Stimulated activated CD4-positive, alpha-beta T cell treated with anti-CD3 and anti-CD28 coated beads, Interleukin-1b, Interleukin-23, amount 100 ng/mL, for 4 hours (primary cell): Measurements from ENCODE around the gene PRKN.

Experiments used
- DNase-seq, 2 donors: peaks; one replicate each; pipeline ENCODE4 v3.0.0-alpha.2; 2020; ENCODE audit warnings: low read depth in 2 of 2

The PRKN gene

DNA sequence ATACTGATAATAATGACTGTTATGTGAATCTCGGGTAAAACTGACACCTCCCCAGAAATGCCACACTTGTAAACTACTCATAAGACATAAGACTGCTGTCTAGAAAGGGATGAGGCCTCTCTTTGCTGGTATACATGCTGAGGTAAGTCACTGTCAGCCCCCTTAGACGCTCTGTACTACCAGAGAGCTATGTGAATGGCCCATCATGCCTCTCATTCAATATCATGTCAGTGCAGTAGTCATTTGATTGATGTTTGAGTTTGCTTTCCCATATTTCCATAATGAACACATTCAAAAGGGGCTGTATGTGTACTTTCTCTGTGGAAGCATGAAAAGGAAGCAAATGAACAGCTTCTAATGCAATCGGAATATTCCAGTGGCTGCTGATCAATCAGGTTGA, 1334.3 kb downstream of the PRKN start:
- no peak for DNase-seq

DNA sequence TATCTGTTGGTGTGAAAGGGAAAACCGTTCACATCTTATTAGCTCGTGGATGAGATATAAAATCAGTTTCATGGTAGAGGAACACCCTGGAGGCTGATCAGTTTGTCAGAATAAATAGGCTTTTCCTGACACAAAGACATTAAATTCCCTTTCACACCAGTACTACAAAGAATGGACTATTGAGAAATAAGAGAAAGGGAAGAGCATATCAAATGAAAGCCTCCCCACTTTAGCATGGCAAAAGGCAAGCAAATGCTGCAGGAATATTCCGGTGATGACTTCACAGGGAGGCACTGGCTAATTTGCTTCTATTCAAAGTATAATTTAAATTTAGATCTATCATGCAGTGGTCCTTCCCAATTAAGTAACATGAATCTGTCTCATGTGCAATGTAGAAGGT, 1337.8 kb downstream of the PRKN start:
- no peak for DNase-seq

DNA sequence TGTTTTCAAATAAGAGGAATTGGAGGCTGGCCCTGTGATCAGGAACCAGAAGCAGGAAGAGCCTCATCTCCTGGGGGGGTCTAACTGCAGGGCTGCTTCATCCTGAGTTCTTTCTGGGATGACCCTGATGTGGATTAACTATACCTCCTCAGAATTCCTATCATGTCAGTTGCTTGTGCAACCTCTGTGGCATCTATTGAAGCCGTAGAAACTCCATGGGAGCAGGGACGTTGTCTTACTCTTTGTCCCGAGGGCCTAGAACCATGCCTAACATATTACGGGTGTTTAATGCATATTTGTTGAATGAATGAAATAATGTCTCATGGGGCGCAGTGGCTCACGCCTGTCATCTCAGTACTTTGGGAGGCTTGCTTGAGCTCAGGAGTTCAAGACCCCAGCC, 1343.6 kb downstream of the PRKN start:
- DNase-seq = no peak

DNA sequence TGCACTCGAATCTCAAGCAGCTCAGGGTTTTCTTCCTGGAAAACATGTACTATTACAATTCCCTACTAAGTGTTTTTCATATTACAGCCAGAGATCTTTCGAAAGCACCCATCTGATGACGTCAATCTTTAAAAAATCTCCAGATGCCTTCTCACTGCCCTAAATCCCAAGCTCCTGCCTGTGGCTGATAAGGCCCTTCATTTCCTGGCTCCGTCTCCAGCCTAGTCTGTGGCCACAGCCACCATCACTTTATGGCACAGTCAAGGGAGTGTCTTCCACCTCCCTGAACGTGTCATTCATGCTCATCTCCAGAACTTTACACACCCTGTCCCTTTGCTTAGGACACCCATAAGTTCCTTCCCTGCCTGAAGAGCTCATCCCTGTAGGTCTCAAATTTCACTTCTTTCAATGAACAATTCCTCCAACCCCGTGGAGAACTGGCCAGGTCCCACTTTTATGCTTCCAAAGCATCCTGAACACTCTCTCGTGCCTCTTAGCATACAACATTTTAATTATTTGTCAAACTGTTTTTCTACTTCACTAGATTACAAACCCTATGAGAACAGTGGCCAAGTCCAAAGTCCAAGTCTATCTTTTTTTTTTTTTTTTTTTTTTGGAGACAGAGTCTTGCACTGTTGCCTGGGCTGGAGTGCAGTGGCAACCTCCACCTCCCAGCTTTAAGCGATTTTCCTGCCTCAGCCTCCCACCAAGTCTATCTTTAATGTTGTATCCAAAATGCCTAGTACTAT, 1347.6 kb downstream of the PRKN start:
- no peak for DNase-seq

DNA sequence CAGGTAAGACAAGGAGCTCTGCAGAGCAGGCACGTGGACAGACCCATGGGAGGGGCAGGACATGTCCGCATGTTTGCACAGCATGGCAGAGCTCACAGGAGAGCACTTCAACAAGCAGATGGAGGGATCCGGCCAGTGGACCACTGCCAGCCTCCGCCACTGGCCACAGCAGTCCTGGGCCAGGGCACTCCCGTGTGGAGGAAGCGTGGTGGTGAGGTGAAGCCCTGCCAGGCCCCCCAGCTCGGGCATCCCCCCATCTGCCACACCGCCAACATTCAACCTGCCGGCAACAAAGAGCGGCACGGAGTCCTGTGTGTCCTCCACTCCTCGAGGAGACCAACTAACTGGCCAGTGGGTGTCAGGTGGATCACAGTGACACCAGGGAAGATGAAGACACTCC, 1349.5 kb downstream of the PRKN start:
- no peak for DNase-seq

DNA sequence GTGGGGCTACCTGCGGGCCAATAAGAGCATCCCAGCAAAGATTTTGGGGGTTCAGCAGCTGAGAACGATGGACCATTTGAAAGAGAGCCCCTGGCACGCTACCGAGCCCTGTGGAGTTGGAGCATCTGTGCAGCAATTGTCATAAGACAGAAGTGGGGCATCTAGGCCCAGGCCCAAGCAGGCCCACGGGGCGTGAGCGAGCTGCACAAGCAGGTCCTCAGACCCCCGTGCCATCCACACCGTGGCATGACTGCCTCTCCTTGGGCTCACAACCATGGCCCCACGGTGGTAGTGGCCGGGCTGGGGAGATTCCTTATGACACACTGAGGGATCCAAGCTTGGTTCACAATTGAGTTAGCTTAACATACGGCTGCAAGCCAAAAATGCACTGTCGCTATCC, 1350.5 kb downstream of the PRKN start:
- no peak for DNase-seq

DNA sequence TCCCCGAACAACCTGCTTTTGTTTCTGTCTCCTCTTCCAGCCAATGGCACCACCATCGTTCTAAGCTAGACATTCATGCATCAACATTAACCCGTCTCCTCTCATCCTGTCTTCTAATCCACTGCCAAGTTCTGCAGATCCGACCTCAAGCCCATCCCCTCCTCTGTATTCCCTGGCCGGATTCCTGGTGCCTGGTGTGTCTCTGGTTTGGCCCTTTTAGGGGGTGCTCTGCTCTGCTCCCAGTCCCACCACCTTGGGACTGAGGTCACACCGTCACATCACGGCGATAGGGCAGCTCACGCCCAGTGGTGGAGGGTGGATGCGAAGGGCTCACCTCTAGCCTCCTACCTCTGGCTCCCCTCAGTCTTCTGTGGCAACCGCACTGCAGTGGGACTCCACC, 1351.2 kb downstream of the PRKN start:
- DNase-seq = no peak

DNA sequence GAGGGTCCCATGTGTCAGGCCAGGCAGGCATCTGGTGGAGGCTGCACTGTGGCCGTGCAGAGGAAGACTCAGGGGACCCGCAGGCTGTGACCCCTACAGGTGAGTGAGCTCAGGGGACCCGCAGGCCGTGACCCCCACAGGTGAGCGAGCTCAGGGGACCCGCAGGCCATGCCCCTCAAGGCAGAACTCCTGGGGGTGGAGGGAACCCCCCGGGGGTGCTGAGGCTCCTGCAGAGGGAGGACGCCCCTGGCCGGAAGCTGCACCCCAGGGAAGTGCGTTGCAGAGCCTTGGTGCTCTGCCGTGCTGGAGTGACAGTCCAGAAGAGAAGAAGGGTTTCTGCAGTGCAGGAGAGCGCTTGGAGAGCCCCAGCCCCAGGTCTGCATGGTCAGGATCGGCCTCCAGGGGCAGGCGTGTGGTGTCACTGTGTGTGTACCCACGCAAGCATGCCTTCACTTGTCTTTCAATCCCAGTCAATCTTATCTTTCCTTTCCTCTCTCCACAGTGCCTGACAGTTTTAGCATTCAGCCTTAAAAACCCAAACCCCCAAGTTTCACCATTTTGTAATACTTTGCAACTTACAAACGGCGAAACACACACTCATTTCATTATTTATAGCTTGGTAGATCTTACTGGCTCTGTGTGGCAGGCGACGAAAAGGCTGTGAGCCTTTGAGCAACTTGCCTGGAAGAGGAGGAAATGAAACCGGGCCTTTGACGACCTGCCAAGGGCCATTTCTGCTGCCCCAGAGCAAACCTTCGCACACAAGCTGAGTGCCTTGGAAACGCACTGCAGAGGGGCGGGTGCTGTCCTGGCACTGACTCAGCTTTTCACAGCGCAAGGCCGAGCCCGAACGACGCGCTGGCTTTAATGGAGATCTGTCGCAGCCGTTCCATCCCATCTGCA, 1352.3 kb downstream of the PRKN start:
- no peak for DNase-seq

DNA sequence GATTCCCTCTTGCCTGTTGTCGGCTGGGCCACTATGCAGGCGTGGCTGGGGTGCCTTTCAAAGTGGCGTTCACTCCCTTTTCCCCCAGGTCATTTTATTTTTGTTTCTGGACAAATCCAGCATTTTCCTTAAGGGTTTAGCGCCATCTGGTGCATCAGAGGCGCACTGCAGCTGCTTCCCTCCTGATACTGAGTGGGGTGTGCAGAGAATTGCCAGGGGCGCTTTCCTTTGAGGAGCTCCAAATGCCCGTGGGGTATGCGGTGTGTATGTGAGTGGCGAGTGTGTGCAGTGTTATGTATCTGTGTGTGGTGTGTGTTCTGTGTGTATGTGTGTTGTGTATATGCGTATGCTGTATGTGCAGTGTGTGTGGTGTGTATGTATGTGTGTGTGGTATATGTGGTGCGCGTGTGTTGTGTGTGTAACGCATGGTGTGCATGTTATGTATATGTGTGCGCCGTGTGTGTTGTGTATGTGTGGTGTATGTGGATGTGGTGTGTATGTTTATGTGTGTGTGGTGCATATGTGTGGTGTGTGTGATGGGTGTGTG, 1353.6 kb downstream of the PRKN start:
- DNase-seq = peak; percentile 38 to 44

DNA sequence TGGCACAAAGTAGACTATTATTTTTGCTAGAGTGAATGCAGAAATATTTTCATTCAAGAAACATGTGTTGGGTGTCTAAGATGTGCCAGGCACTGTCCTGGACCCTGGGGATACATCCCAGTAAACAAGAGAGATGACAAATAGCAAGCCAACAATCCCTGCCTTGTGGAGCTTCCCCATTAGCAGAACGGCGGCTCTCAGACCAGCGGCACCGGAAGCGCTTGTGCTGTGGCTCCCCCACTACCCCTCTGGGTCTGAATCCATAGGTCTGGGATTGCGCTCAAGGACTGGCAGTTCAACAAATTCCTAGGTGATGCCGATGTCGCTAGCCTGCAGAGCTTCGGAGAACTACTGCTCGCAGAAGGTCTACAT, 1355.2 kb downstream of the PRKN start:
- no peak for DNase-seq

DNA sequence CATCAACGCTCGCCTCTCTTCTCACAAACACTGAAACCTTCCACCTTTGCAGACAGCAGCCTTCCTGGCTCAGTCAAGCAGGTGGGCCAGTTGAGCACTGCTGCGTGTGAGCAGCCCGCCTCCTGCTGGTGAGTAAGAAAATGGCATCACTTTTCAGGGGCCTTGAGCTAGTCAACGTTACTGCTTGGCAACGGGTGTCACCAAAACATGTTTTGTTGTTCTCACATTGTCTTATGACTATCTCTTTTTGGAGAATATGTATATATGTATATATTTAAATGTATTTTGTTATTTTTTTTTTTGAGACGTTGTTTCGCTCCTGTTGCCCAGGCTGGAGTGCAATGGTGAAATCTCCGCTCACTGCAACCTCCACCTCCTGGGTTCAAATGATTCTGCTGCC, 1356.7 kb downstream of the PRKN start:
- DNase-seq = peak; percentile 48 to 54

DNA sequence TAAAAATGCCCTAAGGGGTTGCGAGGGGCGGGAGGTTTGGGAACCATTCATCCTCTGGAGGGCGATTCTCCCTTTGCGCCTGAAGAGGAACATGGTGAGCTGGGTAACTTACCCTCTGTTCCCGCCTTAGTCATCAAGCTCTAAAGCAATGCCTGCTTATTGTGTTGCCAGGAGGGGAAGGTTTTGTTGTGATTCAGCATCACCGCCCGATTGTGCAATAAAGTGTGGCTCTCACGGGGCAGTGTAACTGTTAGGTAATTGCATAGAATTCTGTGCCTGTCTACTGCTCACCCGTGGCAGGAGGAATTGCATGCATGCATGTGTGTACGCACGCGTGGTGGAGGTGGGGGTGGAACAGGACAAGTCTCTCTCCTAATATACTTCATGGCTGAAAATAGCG, 1358.2 kb downstream of the PRKN start:
- no peak for DNase-seq

DNA sequence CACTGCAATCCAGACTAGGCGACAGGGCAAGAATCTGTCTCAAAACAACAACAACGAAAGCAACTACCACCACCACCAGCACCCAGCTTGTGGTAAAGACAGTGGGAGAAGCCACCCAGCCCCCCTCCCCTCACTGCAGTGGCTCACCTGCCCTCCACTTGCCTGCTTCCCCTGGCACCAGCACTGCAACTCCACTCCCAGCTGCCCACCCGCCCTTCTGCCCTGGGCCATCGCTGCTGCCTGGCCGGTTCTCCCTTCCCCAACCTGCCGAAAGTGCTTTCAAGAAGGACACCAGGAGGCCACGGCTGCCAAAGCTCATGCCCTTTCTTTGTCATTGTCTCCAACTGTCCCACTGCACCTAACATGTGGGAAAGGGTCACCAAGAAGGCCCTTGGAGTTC, 1359.1 kb downstream of the PRKN start:
- DNase-seq = no peak

DNA sequence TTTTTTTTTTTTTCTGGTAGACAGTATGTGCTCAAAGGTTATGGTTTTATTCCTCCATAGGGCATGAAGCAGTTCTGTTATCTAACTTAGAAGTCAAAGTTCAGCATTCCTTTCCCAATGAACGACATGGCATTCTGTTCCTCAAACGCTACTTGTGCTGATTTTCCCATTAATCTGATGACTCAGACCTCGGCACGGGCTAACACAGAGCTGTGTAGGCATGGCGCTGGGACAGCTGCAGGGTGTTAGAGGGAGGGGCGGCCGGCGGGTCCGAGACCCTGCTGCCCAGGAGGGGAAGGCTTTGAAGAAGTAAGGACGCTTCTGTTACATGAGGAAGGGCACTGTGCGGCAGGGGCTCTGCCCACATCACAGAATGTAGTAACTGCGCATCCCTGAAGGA, 1360.1 kb downstream of the PRKN start:
- DNase-seq = no peak

DNA sequence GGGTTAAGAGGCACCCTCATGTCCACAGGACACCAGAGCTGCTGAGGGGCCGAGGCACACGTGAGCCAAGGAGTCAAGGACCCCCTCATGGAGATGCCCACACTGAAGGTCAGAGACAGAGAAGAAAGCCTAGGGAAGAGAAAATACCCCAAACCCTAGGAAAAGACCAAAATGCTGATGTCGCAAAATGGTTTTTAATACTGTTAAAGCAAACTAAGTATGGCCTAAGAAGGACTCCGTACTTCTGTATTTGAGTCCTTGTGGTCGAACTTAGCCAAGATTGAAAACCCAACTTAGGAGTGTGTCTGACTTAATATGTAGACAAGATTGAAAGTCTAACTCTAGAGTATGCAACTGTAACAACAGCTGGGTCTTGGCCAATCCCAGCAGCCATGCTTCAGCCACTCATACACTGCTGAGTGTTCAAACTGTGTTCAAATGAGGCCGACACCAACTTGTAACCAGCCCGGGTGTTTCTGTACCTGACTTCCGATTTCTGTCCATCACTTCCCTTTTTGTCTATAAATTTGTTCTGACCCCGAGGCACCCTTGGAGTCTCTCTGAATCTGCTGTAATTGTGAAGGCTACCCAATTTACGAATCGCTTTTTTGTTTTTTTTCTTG, 1361.2 kb downstream of the PRKN start:
- DNase-seq = no peak

DNA sequence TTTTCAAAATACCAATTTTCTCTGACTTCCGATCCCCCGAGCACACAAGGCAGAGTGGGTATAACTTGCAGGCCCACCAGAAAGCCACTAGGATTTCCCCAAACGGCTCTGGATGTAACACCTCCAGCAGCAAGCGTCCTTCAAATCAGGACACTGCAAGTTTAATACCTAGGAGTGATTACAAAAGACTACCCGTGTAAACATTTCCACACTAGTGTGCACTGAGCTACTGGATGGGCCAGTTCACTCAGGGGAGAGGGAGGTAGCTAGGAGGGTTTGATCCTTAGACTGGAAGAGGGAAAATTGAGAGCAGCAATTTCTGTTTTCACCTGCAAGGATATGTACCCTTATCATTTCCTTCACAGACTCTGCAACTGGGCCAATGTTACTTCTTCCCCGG, 1361.9 kb downstream of the PRKN start:
- no peak for DNase-seq

DNA sequence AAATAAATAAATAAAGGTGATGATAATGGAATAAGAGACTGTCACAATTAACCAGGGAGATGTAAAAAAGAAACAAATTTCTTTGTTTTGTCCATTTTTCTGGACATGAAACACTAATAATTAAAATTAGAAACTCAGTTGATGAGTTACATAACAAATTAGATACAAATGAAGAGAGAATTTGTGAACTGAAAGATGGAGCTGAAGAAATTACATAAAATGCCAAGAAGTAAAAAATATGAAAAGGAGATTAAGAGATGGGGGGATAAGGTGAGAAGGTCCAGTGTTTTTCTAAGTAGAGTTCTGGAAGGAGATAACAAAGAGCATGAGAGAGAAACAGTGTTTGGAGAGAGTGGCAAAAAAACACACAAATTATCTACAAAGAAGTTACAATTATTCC, 1364.3 kb downstream of the PRKN start:
- no peak for DNase-seq

DNA sequence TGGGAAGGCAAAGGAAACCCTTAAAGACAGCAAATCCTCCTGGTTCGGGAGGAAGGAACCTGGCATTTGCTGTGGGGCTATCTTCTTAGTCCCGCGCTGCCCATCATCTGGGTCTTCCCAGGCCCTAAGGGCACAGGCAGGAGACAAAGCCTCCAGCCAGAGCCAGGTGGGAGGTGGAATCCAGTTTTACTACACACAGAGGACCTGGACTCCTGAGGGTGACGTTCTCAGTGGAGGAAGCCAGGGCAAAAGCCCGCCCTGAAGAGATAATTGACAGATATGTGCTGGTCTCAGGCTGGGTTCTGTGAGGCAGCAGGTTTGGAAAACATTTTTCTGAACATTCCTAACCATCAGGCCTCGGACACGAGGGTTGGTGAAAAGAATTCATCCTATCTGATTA, 1365.3 kb downstream of the PRKN start:
- no peak for DNase-seq

DNA sequence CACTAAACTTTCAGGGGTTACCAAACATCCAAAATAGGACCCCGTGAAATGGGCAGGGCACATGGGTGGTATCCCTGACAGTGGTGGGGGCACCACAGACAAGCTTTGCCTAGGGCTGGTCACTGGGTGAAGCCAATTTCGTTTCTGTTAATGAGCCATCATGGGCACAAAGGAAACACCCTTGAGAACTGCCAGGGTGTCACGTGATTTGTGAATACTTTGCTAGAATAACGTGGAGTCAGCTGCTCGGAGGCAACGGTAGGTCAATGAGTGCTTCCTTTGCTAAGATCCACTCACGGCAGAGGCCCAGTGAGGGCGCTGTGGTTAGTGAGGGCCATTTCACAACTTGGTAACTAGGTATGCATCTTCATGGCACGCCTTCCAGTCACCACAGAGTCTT, 1366.0 kb downstream of the PRKN start:
- no peak for DNase-seq

DNA sequence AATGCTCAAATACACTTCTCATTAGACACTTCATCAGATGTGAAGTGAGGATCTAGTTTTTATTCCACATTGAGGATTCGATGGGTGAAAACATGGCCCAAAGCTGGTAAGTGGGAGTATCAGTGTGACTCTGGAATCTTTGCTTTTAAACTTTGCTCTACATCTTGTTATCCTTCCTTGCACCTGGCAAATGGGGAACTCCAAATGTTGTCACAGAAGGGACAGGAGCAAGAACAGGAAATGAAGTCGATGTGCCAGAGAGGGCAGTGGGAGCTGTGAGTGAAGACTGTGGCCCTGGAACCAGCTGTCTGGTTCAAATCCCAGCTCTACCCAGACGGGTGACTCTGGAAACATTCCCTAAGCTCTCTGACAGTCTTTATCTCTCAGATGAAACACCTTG, 1367.0 kb downstream of the PRKN start:
- DNase-seq = no peak

DNA sequence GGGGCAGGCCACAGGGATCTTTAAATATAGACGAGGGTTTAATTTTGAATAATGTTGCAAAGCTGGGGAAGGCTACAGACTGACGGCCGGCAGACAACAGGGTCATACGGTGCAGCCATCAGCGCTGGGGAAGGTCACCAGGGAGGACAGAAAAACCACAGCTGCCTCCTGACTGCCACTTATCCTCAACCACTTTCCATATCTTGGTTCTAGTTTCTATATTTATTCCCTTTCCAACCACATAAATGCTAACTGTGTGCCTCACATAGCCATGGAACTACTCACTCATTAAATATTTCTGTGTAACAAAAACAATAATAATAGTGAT, 1368.0 kb downstream of the PRKN start:
- DNase-seq = no peak

DNA sequence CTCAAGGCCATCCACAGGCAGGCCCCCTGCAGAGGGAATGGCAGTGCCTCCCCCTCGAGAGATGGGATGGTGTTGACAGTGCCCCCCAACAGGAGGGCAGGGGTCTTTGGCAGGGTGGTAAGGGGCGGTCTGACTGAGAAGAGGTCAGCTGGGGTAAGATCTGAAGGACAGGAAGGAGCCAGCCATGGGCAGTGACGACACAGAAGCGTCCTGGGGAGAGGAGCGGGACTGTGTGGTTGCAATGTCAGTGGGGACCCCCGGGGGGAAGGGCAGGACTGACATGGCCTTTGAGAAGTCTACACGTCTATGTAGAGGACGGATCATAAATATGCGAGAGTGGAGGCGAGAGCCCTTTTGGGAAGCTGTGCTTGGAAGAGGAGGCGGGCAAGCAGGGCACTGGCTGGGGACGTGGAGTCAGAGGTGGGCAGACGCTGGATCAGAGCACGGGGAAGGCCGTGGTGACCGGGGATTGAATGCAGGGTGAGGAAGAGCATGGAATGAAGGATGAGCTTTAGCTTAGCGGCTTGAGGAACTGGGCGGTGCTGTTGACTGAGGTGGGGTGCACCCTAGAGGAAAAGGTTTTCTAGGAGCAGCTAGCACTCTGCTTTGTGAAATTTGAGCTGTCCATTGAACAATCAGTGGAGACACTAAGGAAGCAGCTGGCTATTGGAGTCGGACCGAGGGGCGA, 1371.3 kb downstream of the PRKN start:
- DNase-seq = no peak
